ENCODE data around the gene STRA6. TPM values are rescaled to one million over a fixed set of nuclear protein-coding genes. Genes with fewer than 3 reads are reported as not detected.

The STRA6 gene
- total and polyA plus RNA-seq, 8 donors, result 0.38 to 10.7 (median 6.5) TPM

GRCh38 chr15:74240897-74241614 lies 38.5 kb upstream of the STRA6 start:
- DNase-seq (no peak), ATAC-seq (no peak)
- peaks cover 4 to 33% of the 10 kb centered on the region in 2 donors for H3K4me1 ChIP-seq
- TF ChIP-seq CTCF (IDR thresholded peaks at IDR 0.05), result no peak
- peak overlapping the region in 1 of 2 donors; percentile 53 for H3K27ac ChIP-seq
- intact Hi-C loops (cut with DNase I), result no loop called here
- no peak overlapping the region for H3K4me3 ChIP-seq
- H3K27me3 ChIP-seq, result peaks cover 7 to 17% of the 10 kb centered on the region in 2 donors
- no peaks in the 10 kb centered on the region for H3K36me3 ChIP-seq
- no peaks in the 10 kb centered on the region for H3K9me3 ChIP-seq

- no peak overlapping the region for H3K4me3 ChIP-seq
- no peaks in the 10 kb centered on the region for H3K9me3 ChIP-seq
- intact Hi-C loops (cut with DNase I), result no loop called here
- DNase-seq (peak in 3 of 4 donors; percentile 73 to 88 (median 81)), ATAC-seq (peak; percentile 68)
- H3K4me1 ChIP-seq, result peaks cover 4 to 33% of the 10 kb centered on the region in 2 donors
- no peaks in the 10 kb centered on the region for H3K36me3 ChIP-seq
- H3K27me3 ChIP-seq, result peaks cover 0 to 7% of the 10 kb centered on the region in 2 donors
- peak overlapping the region; percentile 13 to 53 for H3K27ac ChIP-seq
- peak; percentile 35 to 37 for TF ChIP-seq CTCF (IDR thresholded peaks at IDR 0.05)
These were observed 37.5 kb upstream of the STRA6 start for GRCh38 chr15:74240002-74240568.

GRCh38 chr15:74239051-74239705 lies 36.6 kb upstream of the STRA6 start:
- Histone ChIP-seq H3K4me3 (no peak overlapping the region), H3K27ac (peak overlapping the region in 1 of 2 donors; percentile 53), H3K36me3 (no peaks in the 10 kb centered on the region), H3K9me3 (no peaks in the 10 kb centered on the region), H3K27me3 (no peaks in the 10 kb centered on the region), H3K4me1 (peaks cover 4 to 33% of the 10 kb centered on the region in 2 donors)
- DNase-seq (no peak), ATAC-seq (no peak)
- intact Hi-C loops (cut with DNase I), result no loop called here
- no peak for TF ChIP-seq CTCF (IDR thresholded peaks at IDR 0.05)

GRCh38 chr15:74235962-74236361 lies 33.4 kb upstream of the STRA6 start, which contains the start of gene CCDC33:
Gene CCDC33 (plus strand): TSS chr15:74236326. CDS start chr15:74236720, 394 bp downstream.
- H3K4me3 ChIP-seq, result no peak within 1 kb of the TSS
- no peak for TF ChIP-seq CTCF (IDR thresholded peaks at IDR 0.05)
- no peak within 1 kb of the TSS for H3K27ac ChIP-seq
- ATAC-seq (peak; percentile 86), DNase-seq (peak in 2 of 4 donors; percentile 82 to 86)
- H3K27me3 ChIP-seq, result no peaks in the 10 kb centered on the region
- no peaks in the 10 kb centered on the region for H3K9me3 ChIP-seq
- H3K36me3 ChIP-seq, result no peaks in the 10 kb centered on the region
- peaks cover 0 to 15% of the 10 kb centered on the region in 2 donors for H3K4me1 ChIP-seq
- intact Hi-C loops (cut with DNase I), result no loop called here

GRCh38 chr15:74234598-74234875 lies 31.9 kb upstream of the STRA6 start:
- Histone ChIP-seq H3K36me3 (no peaks in the 10 kb centered on the region), H3K9me3 (no peaks in the 10 kb centered on the region), H3K27ac (no peak overlapping the region), H3K4me3 (no peak overlapping the region), H3K4me1 (peaks cover 0 to 2% of the 10 kb centered on the region in 2 donors), H3K27me3 (no peaks in the 10 kb centered on the region)
- ATAC-seq, result no peak
- TF ChIP-seq CTCF (IDR thresholded peaks at IDR 0.05), result no peak
- peak in 1 of 4 donors; percentile 38 for DNase-seq
- intact Hi-C loops (cut with DNase I), result no loop called here

Data from left lung (tissue), 10 donors.